OCI-LY1 (cell line): ENCODE results near the gene RPS3.

Experiments used
- CTCF ChIP-seq: fragments of 200-600 bp; sonication (generic), shearing (Covaris generic); IDR thresholded peaks from 2 replicates; pipeline ENCODE4 v1.5.1; 2017; ENCODE audit warnings: mild to moderate bottlenecking, antibody characterized with exemption, low read length, moderate library complexity, mixed read lengths
- EZH2 ChIP-seq: fragments of 200-600 bp; sonication (generic), shearing (Covaris generic); IDR thresholded peaks from 2 replicates; pipeline ENCODE4 v1.8.0; 2017; ENCODE audit warnings: borderline replicate concordance, mixed run types, mild to moderate bottlenecking, antibody characterized with exemption, low read length, moderate library complexity, mixed read lengths

DNA sequence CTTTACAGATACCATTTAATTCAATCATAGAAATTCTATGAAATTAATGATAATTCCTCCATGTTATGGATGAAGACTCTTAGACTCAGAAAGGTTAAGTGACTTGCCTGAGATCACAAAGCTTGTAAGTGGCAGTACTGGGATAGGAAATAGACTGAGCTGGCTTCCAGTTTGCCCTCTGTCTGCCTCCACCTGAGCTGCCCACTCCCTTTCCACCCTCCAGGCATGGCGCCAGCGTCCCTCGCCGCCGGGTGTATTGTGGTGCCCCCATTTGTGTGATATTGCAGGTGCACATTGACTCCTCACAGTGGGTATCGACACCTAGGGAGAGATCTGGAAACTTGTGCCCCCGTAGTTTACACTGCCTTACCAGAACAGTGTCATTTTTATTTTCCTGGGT is 9.4 kb upstream of the RPS3 start:
- TF ChIP-seq CTCF (no peak), EZH2 (no peak)
